Measurements from ENCODE around the gene SAMD11. TPM values are rescaled to one million over a fixed set of nuclear protein-coding genes. Genes with fewer than 3 reads are reported as not detected.

The SAMD11 gene
- total RNA-seq, 4 donors from 2014 or later: 2.6 to 15.9 (median 11.5) TPM

DNA sequence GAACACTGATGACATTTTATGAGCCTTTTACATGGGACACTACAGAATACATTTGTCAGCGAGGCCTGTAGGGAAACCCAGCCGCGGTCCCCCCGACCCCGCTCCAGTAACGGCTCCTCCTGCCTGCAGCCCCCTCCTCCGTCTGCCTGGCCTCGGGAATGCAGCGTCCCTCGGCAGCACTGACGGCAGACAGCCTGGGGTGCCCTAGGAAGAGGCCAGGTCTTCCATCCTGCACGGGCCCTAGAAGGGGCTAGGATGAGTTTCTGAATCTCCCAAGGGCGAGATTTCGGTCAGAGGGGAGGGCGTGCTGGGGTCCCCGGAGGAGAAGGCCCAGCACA lies 8.4 kb downstream of the SAMD11 start:
- DNase-seq (ENCODE audit: low spot score in 2 of 2): no peak
- WGBS, 2 donors: 71 to 78% methylated on average over 16 of the region's 16 CpGs
- no peaks in the 10 kb centered on the region for H3K36me3 ChIP-seq
- H3K4me1 ChIP-seq: peaks cover 0 to 21% (median 0%) of the 10 kb centered on the region in 4 donors
- H3K27ac ChIP-seq: no peak overlapping the region
- H3K9me3 ChIP-seq: no peaks in the 10 kb centered on the region
- TF ChIP-seq EP300 (IDR thresholded peaks at IDR 0.05): no peak
- no peak for TF ChIP-seq CTCF (IDR thresholded peaks at IDR 0.05)
- TF ChIP-seq POLR2A (IDR thresholded peaks at IDR 0.05): no peak
- H3K27me3 ChIP-seq: peaks cover 0 to 55% of the 10 kb centered on the region in 2 donors
- no peak overlapping the region for H3K4me3 ChIP-seq

GRCh38 chr1:932776-933602 lies 9.3 kb downstream of the SAMD11 start:
- TF ChIP-seq POLR2A (IDR thresholded peaks at IDR 0.05) (no peak), CTCF (IDR thresholded peaks at IDR 0.05) (no peak), EP300 (IDR thresholded peaks at IDR 0.05) (no peak)
- Histone ChIP-seq H3K36me3 (no peaks in the 10 kb centered on the region), H3K9me3 (no peaks in the 10 kb centered on the region), H3K27ac (peak overlapping the region in 2 of 4 donors; percentile 42 to 66), H3K4me1 (peaks cover 0 to 23% (median 0%) of the 10 kb centered on the region in 4 donors), H3K4me3 (no peak overlapping the region), H3K27me3 (peaks cover 0 to 55% of the 10 kb centered on the region in 2 donors)
- DNase-seq (ENCODE audit: low spot score in 2 of 2): no peak
- WGBS, 2 donors: 75 to 76% methylated on average over 25 of the region's 25 CpGs

DNA sequence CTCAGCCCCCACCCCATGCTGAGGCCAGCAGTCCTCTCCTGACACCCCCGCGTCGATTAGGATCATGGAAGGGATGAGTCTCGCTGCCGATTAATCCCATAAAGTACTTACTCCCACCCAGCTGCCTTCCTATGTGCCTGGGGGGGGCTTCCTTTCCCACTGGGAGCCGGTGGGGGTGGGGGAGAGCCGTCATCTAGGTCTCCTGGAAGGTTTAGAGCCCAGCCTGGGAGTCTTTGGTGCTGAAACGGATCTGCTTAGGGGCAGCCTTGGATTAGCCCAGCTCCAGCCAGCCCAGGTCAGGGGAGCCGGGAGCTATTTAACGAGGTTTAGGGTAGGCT lies 9.8 kb downstream of the SAMD11 start:
- no peaks in the 10 kb centered on the region for H3K36me3 ChIP-seq
- no peaks in the 10 kb centered on the region for H3K9me3 ChIP-seq
- H3K27me3 ChIP-seq: peaks cover 0 to 61% of the 10 kb centered on the region in 2 donors
- peak overlapping the region in 2 of 4 donors; percentile 42 to 66 for H3K27ac ChIP-seq
- TF ChIP-seq CTCF (IDR thresholded peaks at IDR 0.05): no peak
- no peak for TF ChIP-seq POLR2A (IDR thresholded peaks at IDR 0.05)
- no peak for TF ChIP-seq EP300 (IDR thresholded peaks at IDR 0.05)
- WGBS, 2 donors: 50 to 57% methylated on average over 10 of the region's 10 CpGs
- DNase-seq (ENCODE audit: low spot score in 2 of 2): no peak
- H3K4me1 ChIP-seq: peaks cover 0 to 28% (median 0%) of the 10 kb centered on the region in 4 donors
- H3K4me3 ChIP-seq: no peak overlapping the region

DNA sequence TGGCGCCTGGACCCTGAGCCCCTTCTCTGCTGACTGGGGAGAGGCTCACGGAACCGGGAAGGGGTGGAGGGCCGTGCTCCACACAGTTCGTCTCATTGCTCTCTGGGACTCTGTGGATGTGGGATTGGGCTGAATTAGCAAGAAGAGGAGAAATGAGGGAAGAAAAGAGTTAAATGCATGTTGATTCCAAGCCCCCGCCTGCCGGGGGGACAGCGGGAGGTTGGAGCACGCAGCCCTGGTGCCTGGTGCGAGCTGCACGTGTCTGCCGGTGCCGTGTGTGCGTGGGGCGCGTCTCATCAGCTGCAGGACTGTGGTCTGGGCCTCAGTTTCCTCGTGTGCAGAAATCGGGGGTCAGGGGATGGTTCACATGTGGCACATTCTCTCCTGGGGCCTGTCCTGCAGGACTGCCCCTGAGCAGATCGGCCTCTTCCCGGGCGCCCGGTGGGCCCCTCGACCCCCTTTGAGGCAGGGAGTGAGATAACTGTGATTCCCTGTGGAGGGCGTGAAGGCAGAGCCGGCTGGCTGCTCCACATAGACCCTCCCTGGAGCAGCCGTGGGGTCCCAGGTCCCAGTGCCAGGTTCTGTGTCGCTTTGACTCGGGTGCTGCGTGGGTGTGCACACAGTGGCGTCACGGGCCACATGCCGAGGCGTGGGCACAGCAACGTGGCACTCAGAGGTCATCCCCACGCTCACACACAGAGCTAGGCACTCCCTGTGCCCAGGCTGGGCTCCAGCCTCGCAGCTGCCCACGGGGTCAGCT lies 11.4 kb downstream of the SAMD11 start:
- DNase-seq (ENCODE audit: low spot score in 2 of 2): no peak
- no peak for TF ChIP-seq POLR2A (IDR thresholded peaks at IDR 0.05)
- no peak for TF ChIP-seq CTCF (IDR thresholded peaks at IDR 0.05)
- peak in 1 of 2 donors; percentile 72 for TF ChIP-seq EP300 (IDR thresholded peaks at IDR 0.05)
- Histone ChIP-seq H3K27ac (peak overlapping the region in 2 of 4 donors; percentile 33 to 75), H3K9me3 (no peaks in the 10 kb centered on the region), H3K36me3 (no peaks in the 10 kb centered on the region), H3K4me3 (peak overlapping the region in 1 of 4 donors; percentile 1), H3K27me3 (peaks cover 0 to 75% of the 10 kb centered on the region in 2 donors), H3K4me1 (peaks cover 0 to 43% (median 0%) of the 10 kb centered on the region in 4 donors)
- WGBS, 2 donors: 10 to 21% methylated on average over 26 to 35 of the region's 37 CpGs
